ENCODE results near the gene ARPP21.

Gene ARPP21

GRCh38 chr3:35737934-35738706, 98.8 kb downstream of the ARPP21 start:
- no peak for DNase-seq

- no peak for DNase-seq
Measured at GRCh38 chr3:35739181-35739809, 100.0 kb downstream of the ARPP21 start.

GRCh38 chr3:35739964-35740527, 100.7 kb downstream of the ARPP21 start:
- DNase-seq: no peak

GRCh38 chr3:35743218-35743617, 103.9 kb downstream of the ARPP21 start:
- DNase-seq: no peak

GRCh38 chr3:35744419-35744818, 105.1 kb downstream of the ARPP21 start:
- no peak for DNase-seq

GRCh38 chr3:35745351-35745750, 106.0 kb downstream of the ARPP21 start:
- no peak for DNase-seq

- DNase-seq: no peak
Measured at GRCh38 chr3:35745802-35746484, 106.6 kb downstream of the ARPP21 start.

GRCh38 chr3:35746492-35746891, 107.2 kb downstream of the ARPP21 start:
- no peak for DNase-seq

- no peak for DNase-seq
Measured at GRCh38 chr3:35748144-35748543, 108.8 kb downstream of the ARPP21 start.

- no peak for DNase-seq
Measured at GRCh38 chr3:35751207-35751606, 111.9 kb downstream of the ARPP21 start.

GRCh38 chr3:35757991-35758757, 118.8 kb downstream of the ARPP21 start:
- DNase-seq: no peak

GRCh38 chr3:35760146-35760545, 120.8 kb downstream of the ARPP21 start:
- DNase-seq: no peak

- DNase-seq: no peak
Measured at GRCh38 chr3:35761311-35761710, 122.0 kb downstream of the ARPP21 start.

- no peak for DNase-seq
Measured at GRCh38 chr3:35772381-35773015, 133.2 kb downstream of the ARPP21 start.

GRCh38 chr3:35773417-35773816, 134.1 kb downstream of the ARPP21 start:
- DNase-seq: no peak

GRCh38 chr3:35776346-35776745, 137.0 kb downstream of the ARPP21 start:
- DNase-seq: no peak

- no peak for DNase-seq
Measured at GRCh38 chr3:35777065-35777464, 137.7 kb downstream of the ARPP21 start.

- DNase-seq: no peak
Measured at GRCh38 chr3:35777563-35778554, 138.5 kb downstream of the ARPP21 start.

- no peak for DNase-seq
Measured at GRCh38 chr3:35779611-35780010, 140.3 kb downstream of the ARPP21 start.

- no peak for DNase-seq
Measured at GRCh38 chr3:35780800-35781199, 141.5 kb downstream of the ARPP21 start.

- DNase-seq: no peak
Measured at GRCh38 chr3:35781558-35781957, 142.2 kb downstream of the ARPP21 start.

Measured in fibroblast of skin of scalp (primary cell).